Keratinocyte (primary cell): Measurements from ENCODE around the gene GTF2H3. TPM values are rescaled to one million over a fixed set of nuclear protein-coding genes. Genes with fewer than 3 reads are reported as not detected.
"Not testable (repeated sequence)": the region's sequence is repeated elsewhere in the genome, so short reads cannot be mapped to it uniquely, and the experiment has no call there.

Experiments
- DNase-seq: peaks from one replicate; pipeline ENCODE4 v3.0.0-alpha.2; 2011; ENCODE audit warnings: low read depth, missing footprints, low spot score
- FAIRE-seq: peaks from 2 replicates; lab custom pipeline; 2011; peaks lifted over from hg19 to GRCh38; lab: Jason Lieb, UNC
- H2AFZ ChIP-seq: 2 replicates; pipeline ENCODE4 v1.6.0; 2012; ENCODE audit warnings: low read length, control low read depth, inconsistent platforms; ENCODE audit not compliant: control insufficient read depth
- H3K27ac ChIP-seq: 2 replicates; pipeline ENCODE4 v1.5.1; 2011; ENCODE audit warnings: low read length; ENCODE audit not compliant: control insufficient read depth, insufficient read depth
- H3K27me3 ChIP-seq: 3 replicates; pipeline ENCODE4 v1.6.0; 2011; ENCODE audit warnings: low read length; ENCODE audit not compliant: control insufficient read depth, insufficient read depth; ENCODE audit errors: extremely low read depth
- H3K36me3 ChIP-seq, 2 experiments: 2 replicates in 1 of 2; 3 replicates in 1 of 2; pipeline ENCODE4 v1.5.1; 2011; ENCODE audit warnings: low read length in 2 of 2, mild to moderate bottlenecking in 1 of 2; ENCODE audit not compliant: control insufficient read depth in 2 of 2, insufficient read depth in 2 of 2; ENCODE audit errors: extremely low read depth in 1 of 2
- H3K4me1 ChIP-seq: 3 replicates; pipeline ENCODE4 v1.5.1; 2011; ENCODE audit warnings: low read length; ENCODE audit not compliant: control insufficient read depth, insufficient read depth; ENCODE audit errors: extremely low read depth
- H3K4me2 ChIP-seq: 3 replicates; pipeline ENCODE4 v1.6.0; 2011; ENCODE audit warnings: low read depth, low read length; ENCODE audit not compliant: control insufficient read depth, insufficient read depth; ENCODE audit errors: extremely low read depth
- H3K4me3 ChIP-seq, 3 experiments: fragments of 200-600 bp in 1 of 3; sonication (generic) in 1 of 3; 2 replicates in 2 of 3; 3 replicates in 1 of 3; pipeline ENCODE4 v1.5.1; 2011 to 2016; ENCODE audit warnings: low read length in 3 of 3, mild to moderate bottlenecking in 3 of 3, control low read depth in 2 of 3, inconsistent platforms in 1 of 3, low read depth in 1 of 3, mixed read lengths in 1 of 3, mixed run types in 1 of 3, moderate library complexity in 1 of 3; ENCODE audit not compliant: control insufficient read depth in 2 of 3, insufficient read depth in 2 of 3; ENCODE audit errors: extremely low read depth in 1 of 3
- H3K79me2 ChIP-seq: 2 replicates; pipeline ENCODE4 v1.6.0; 2012; ENCODE audit warnings: low read length; ENCODE audit not compliant: control insufficient read depth, insufficient read depth
- H3K9ac ChIP-seq: 3 replicates; pipeline ENCODE4 v1.6.0; 2011; ENCODE audit warnings: low read length; ENCODE audit not compliant: control insufficient read depth, insufficient read depth; ENCODE audit errors: extremely low read depth
- H3K9me1 ChIP-seq: 3 replicates; pipeline ENCODE4 v1.6.0; 2011; ENCODE audit warnings: low read length; ENCODE audit not compliant: control insufficient read depth, insufficient read depth; ENCODE audit errors: extremely low read depth
- H3K9me3 ChIP-seq: 2 replicates; pipeline ENCODE4 v1.5.1; 2012; ENCODE audit warnings: low read depth, low read length; ENCODE audit not compliant: control insufficient read depth
- H4K20me1 ChIP-seq: 3 replicates; pipeline ENCODE4 v1.6.0; 2011; ENCODE audit warnings: low read length; ENCODE audit not compliant: control insufficient read depth, insufficient read depth; ENCODE audit errors: extremely low read depth
- EZH2 ChIP-seq: IDR thresholded peaks from one replicate; pipeline ENCODE4 v1.6.1; 2012; ENCODE audit warnings: inconsistent platforms, mild to moderate bottlenecking, low read length, moderate library complexity
- dilution Hi-C: fragments of 300-500 bp; cut with MboI; formaldehyde crosslinking; loops from one replicate; pipeline ENCODE4 v1.7.0; 2020; ENCODE audit warnings: low sequenced_read_pairs; ENCODE audit not compliant: extremely low pct_ligation_motif_present
- polyA plus RNA-seq, 5 experiments: library from polyadenylated mRNA; depleted of rRNA in 3 of 5; stranded (reverse) in 3 of 5; stranded (forward) in 1 of 5; unstranded in 1 of 5; fragments of >200 nt; gene quantifications; 1 replicate in 1 of 5; 2 replicates in 3 of 5; 3 replicates in 1 of 5; pipeline versions ENCODE4 v1.2.1 to v1.2.3, GENCODE V29; 2011 to 2012; ENCODE audit warnings: missing spikeins in 2 of 5, low read depth in 1 of 5, low replicate concordance in 1 of 5
- TF ChIP-seq, protein P1 (sequence below), 3 experiments: IDR thresholded peaks in 1 of 3; conservative IDR thresholded peaks in 1 of 3; optimal IDR thresholded peaks in 1 of 3; 2 replicates in 2 of 3; 3 replicates in 1 of 3; pipeline versions ENCODE3 to v1.5.1; 2011; ENCODE audit warnings: low read length in 3 of 3, mild to moderate bottlenecking in 3 of 3, moderate library complexity in 2 of 3, control low read depth in 1 of 3, inconsistent platforms in 1 of 3; ENCODE audit not compliant: insufficient read depth in 2 of 3; ENCODE audit errors: extremely low read depth in 1 of 3

Gene GTF2H3
- polyA plus RNA-seq, 1 donor (not counting 4 experiments of a cell fraction or from before 2014, with no cell fraction given): 57.2 TPM

GRCh38 chr12:123602651-123603195 lies 30.9 kb upstream of the GTF2H3 start:
- H3K9ac ChIP-seq: peak overlapping the region; percentile 92
- no peaks in the 10 kb centered on the region for H3K27me3 ChIP-seq
- DNase-seq (no peak), FAIRE-seq (no peak)
- H3K9me3 ChIP-seq: no peaks in the 10 kb centered on the region
- peak overlapping the region; percentile 99 for H3K4me2 ChIP-seq
- H3K4me3 ChIP-seq: peak overlapping the region; percentile 95 to 100 (median 98)
- H3K79me2 ChIP-seq: peaks cover 44% of the 10 kb centered on the region
- no peaks in the 10 kb centered on the region for H4K20me1 ChIP-seq
- H2AFZ ChIP-seq: peak overlapping the region; percentile 99
- H3K9me1 ChIP-seq: no peaks in the 10 kb centered on the region
- peak overlapping the region; percentile 79 for H3K27ac ChIP-seq
- TF ChIP-seq EZH2: no peak
- TF ChIP-seq, protein P1, sequence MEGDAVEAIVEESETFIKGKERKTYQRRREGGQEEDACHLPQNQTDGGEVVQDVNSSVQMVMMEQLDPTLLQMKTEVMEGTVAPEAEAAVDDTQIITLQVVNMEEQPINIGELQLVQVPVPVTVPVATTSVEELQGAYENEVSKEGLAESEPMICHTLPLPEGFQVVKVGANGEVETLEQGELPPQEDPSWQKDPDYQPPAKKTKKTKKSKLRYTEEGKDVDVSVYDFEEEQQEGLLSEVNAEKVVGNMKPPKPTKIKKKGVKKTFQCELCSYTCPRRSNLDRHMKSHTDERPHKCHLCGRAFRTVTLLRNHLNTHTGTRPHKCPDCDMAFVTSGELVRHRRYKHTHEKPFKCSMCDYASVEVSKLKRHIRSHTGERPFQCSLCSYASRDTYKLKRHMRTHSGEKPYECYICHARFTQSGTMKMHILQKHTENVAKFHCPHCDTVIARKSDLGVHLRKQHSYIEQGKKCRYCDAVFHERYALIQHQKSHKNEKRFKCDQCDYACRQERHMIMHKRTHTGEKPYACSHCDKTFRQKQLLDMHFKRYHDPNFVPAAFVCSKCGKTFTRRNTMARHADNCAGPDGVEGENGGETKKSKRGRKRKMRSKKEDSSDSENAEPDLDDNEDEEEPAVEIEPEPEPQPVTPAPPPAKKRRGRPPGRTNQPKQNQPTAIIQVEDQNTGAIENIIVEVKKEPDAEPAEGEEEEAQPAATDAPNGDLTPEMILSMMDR (optimal IDR thresholded peaks at IDR 0.05 in 1 of 3, IDR thresholded peaks at IDR 0.05 in 1 of 3, conservative IDR thresholded peaks at IDR 0.05 in 1 of 3; ENCODE audit: extremely low read depth in 1 of 3, insufficient read depth in 2 of 3, low read length in 3 of 3): no peak
- peaks cover 7 to 15% of the 10 kb centered on the region in 2 experiments for H3K36me3 ChIP-seq
- dilution Hi-C loops: no loop called here
- H3K4me1 ChIP-seq: peaks cover 10% of the 10 kb centered on the region

- H3K4me3 ChIP-seq, H3K27me3 ChIP-seq, H3K9me3 ChIP-seq, H3K27ac ChIP-seq, H3K4me2 ChIP-seq, H3K4me1 ChIP-seq, H3K9me1 ChIP-seq, FAIRE-seq, dilution Hi-C loops, H4K20me1 ChIP-seq, DNase-seq, H2AFZ ChIP-seq, H3K9ac ChIP-seq: not testable (repeated sequence)
- H3K79me2 ChIP-seq: peaks cover 44% of the 10 kb centered on the region
- H3K36me3 ChIP-seq: peaks cover 12 to 18% of the 10 kb centered on the region in 2 experiments
Observed at GRCh38 chr12:123603495-123603894, 30.1 kb upstream of the GTF2H3 start.

- Histone ChIP-seq H4K20me1 (no peaks in the 10 kb centered on the region), H3K9ac (no peak overlapping the region), H3K79me2 (peaks cover 31% of the 10 kb centered on the region), H3K27ac (no peak overlapping the region), H3K4me1 (peaks cover 5% of the 10 kb centered on the region), H3K9me1 (no peaks in the 10 kb centered on the region), H3K4me3 (no peak overlapping the region), H3K36me3 (peaks cover 28 to 36% of the 10 kb centered on the region in 2 experiments), H3K4me2 (no peak overlapping the region), H3K9me3 (no peaks in the 10 kb centered on the region), H2AFZ (no peak overlapping the region), H3K27me3 (no peaks in the 10 kb centered on the region)
- TF ChIP-seq, protein P1 (optimal IDR thresholded peaks at IDR 0.05 in 1 of 3, IDR thresholded peaks at IDR 0.05 in 1 of 3, conservative IDR thresholded peaks at IDR 0.05 in 1 of 3; ENCODE audit: extremely low read depth in 1 of 3, insufficient read depth in 2 of 3, low read length in 3 of 3): no peak
- no peak for FAIRE-seq
- no peak for DNase-seq
- dilution Hi-C loops: no loop called here
Observed at GRCh38 chr12:123607756-123608155, 25.9 kb upstream of the GTF2H3 start.
